HEK293 (cell line): ENCODE measurements around the gene DBH.

Experiments
- CTCF ChIA-PET: fragments of 350-600 bp; formaldehyde crosslinking; extraction: SDS; loops from one replicate; lab custom pipeline; 2021; ENCODE audit warnings: antibody characterized with exemption; lab: Yijun Ruan, JAX
- POLR2A ChIA-PET: fragments of 300-600 bp; formaldehyde crosslinking; extraction: SDS; loops from one replicate; lab custom pipeline; 2020; ENCODE audit warnings: antibody characterized with exemption, inconsistent platforms; lab: Yijun Ruan, JAX
- H3K27ac ChIP-seq: fragments of 200-500 bp; sonication (Bioruptor generic); 2 replicates; pipeline ENCODE4 v1.5.1; 2014; ENCODE audit warnings: low read depth, low read length, control low read depth, inconsistent platforms; ENCODE audit errors: extremely low read depth
- H3K36me3 ChIP-seq, 2 experiments: fragments of 200-500 bp in 1 of 2; sonication (Bioruptor generic) in 1 of 2; 1 replicate in 1 of 2; 2 replicates in 1 of 2; pipeline ENCODE4 v1.5.1; 2014 to 2017; ENCODE audit warnings: inconsistent platforms in 2 of 2, low read length in 2 of 2; ENCODE audit not compliant: control insufficient read depth in 2 of 2, insufficient read depth in 1 of 2
- H3K4me1 ChIP-seq: fragments of 200-500 bp; sonication (Bioruptor generic); 2 replicates; pipeline ENCODE4 v1.5.1; 2014; ENCODE audit warnings: mild to moderate bottlenecking, low read length, inconsistent platforms; ENCODE audit not compliant: control insufficient read depth, insufficient read depth
- H3K4me3 ChIP-seq: 2 replicates; pipeline ENCODE4 v1.5.1; 2011; ENCODE audit warnings: low read depth, mild to moderate bottlenecking, control low read depth, low read length, moderate library complexity
- H3K9me3 ChIP-seq: fragments of 200-500 bp; sonication (Bioruptor generic); 2 replicates; pipeline ENCODE4 v1.5.1; 2014; ENCODE audit warnings: low read depth, low read length, inconsistent platforms; ENCODE audit not compliant: control insufficient read depth, insufficient read depth
- BCL11A ChIP-seq: fragments of 450-650 bp; formaldehyde crosslinking; IDR thresholded peaks from 2 replicates; pipeline ENCODE4 v1.5.1; 2016; ENCODE audit warnings: low read depth, missing biosample characterization, missing genetic modification characterization
- MYNN ChIP-seq: fragments of 450-650 bp; formaldehyde crosslinking; IDR thresholded peaks from 2 replicates; pipeline ENCODE4 v1.5.1; 2016; ENCODE audit warnings: missing biosample characterization, missing genetic modification characterization, borderline replicate concordance
- PBX3 ChIP-seq: sonication (generic); formaldehyde crosslinking; IDR thresholded peaks from 2 replicates; pipeline ENCODE4 v1.8.1; 2022; ENCODE audit warnings: mild to moderate bottlenecking, moderate library complexity, missing genetic modification reagents
- PRDM10 ChIP-seq: fragments of 450-650 bp; formaldehyde crosslinking; IDR thresholded peaks from 2 replicates; pipeline ENCODE4 v1.5.1; 2016; ENCODE audit warnings: missing biosample characterization, missing genetic modification characterization
- REST ChIP-seq: fragments of 450-650 bp; formaldehyde crosslinking; IDR thresholded peaks from 2 replicates; pipeline ENCODE4 v1.5.1; 2016; ENCODE audit warnings: missing biosample characterization, missing genetic modification characterization
- ZBTB20 ChIP-seq: fragments of 450-650 bp; formaldehyde crosslinking; IDR thresholded peaks from 2 replicates; pipeline ENCODE4 v1.5.1; 2016; ENCODE audit warnings: missing biosample characterization, missing genetic modification characterization
- ZEB2 ChIP-seq: fragments of 450-650 bp; formaldehyde crosslinking; IDR thresholded peaks from 2 replicates; pipeline ENCODE4 v1.5.1; 2016; ENCODE audit warnings: missing biosample characterization, missing genetic modification characterization
- ZNF488 ChIP-seq: fragments of 450-650 bp; formaldehyde crosslinking; IDR thresholded peaks from 2 replicates; pipeline ENCODE4 v1.5.1; 2016; ENCODE audit warnings: missing biosample characterization, missing genetic modification characterization
- ZNF544 ChIP-seq: fragments of 450-650 bp; formaldehyde crosslinking; IDR thresholded peaks from 2 replicates; pipeline ENCODE4 v1.5.0; 2017; ENCODE audit warnings: missing biosample characterization, missing genetic modification characterization
- ZNF585B ChIP-seq: fragments of 450-650 bp; formaldehyde crosslinking; IDR thresholded peaks from 2 replicates; pipeline ENCODE4 v1.5.1; 2016; ENCODE audit warnings: missing biosample characterization, missing genetic modification characterization
- ZNF768 ChIP-seq: fragments of 450-650 bp; formaldehyde crosslinking; IDR thresholded peaks from 2 replicates; pipeline ENCODE4 v1.5.1; 2018; ENCODE audit warnings: missing biosample characterization, mild to moderate bottlenecking, missing genetic modification characterization

Gene DBH

GRCh38 chr9:133641396-133641655, 5.2 kb downstream of the DBH start (continued):
- no peak for TF ChIP-seq REST (tag by site-specific recombination)
- no peak for TF ChIP-seq ZNF585B
- TF ChIP-seq PBX3 (CRISPR knock-in tag): no peak

- H3K9me3 ChIP-seq: no peaks in the 10 kb centered on the region
- no peaks in the 10 kb centered on the region for H3K36me3 ChIP-seq
- POLR2A ChIA-PET: no interaction called here
- CTCF ChIA-PET: interaction anchor here (0.6 kb wide), 1 partner anchor 12 kb away, joined by 4 read pairs; no protein-coding TSS in a partner anchor
- H3K27ac ChIP-seq: no peak overlapping the region
- H3K4me3 ChIP-seq: no peak overlapping the region
- TF ChIP-seq PRDM10 (tag by site-specific recombination) (no peak), REST (tag by site-specific recombination) (0 out of 2 replicates have a peak, but pooled peaks have one; percentile 18), ZNF488 (tag by site-specific recombination) (no peak)
- no peaks in the 10 kb centered on the region for H3K4me1 ChIP-seq
Measured at GRCh38 chr9:133641861-133642595, 5.9 kb downstream of the DBH start.

- ChIA-PET CTCF (no interaction called here), POLR2A (no interaction called here)
- TF ChIP-seq ZEB2 (tag by site-specific recombination) (no peak), ZBTB20 (no peak), ZNF544 (tag by site-specific recombination) (no peak), ZNF768 (peak; percentile 42; the same call in 1 of the 2 replicates), BCL11A (tag by site-specific recombination) (no peak), MYNN (tag by site-specific recombination) (0 out of 2 replicates have a peak, but pooled peaks have one; percentile 51)
- Histone ChIP-seq H3K27ac (no peak overlapping the region), H3K4me1 (no peaks in the 10 kb centered on the region), H3K36me3 (no peaks in the 10 kb centered on the region), H3K4me3 (no peak overlapping the region), H3K9me3 (no peaks in the 10 kb centered on the region)
Measured at GRCh38 chr9:133642708-133643361, 6.7 kb downstream of the DBH start.
